Stimulated activated CD8-positive, alpha-beta memory T cell treated with anti-CD3 and anti-CD28 coated beads, Interleukin-4, amount 100 ng/mL, for 4 hours (primary cell): ENCODE results near the gene LHX3.

Source experiments
- DNase-seq, 2 donors: peaks; one replicate each; pipeline ENCODE4 v3.0.0-alpha.2; 2020; ENCODE audit warnings: low read depth in 2 of 2, low spot score in 1 of 2

The LHX3 gene

GRCh38 chr9:136228107-136228875 is 23.4 kb upstream of the LHX3 start:
- DNase-seq, result no peak

GRCh38 chr9:136226680-136227407 is 21.9 kb upstream of the LHX3 start:
- DNase-seq, result no peak

- peak in 1 of 2 donors; percentile 42 for DNase-seq
These were observed 21.1 kb upstream of the LHX3 start for GRCh38 chr9:136225748-136226679.

DNA sequence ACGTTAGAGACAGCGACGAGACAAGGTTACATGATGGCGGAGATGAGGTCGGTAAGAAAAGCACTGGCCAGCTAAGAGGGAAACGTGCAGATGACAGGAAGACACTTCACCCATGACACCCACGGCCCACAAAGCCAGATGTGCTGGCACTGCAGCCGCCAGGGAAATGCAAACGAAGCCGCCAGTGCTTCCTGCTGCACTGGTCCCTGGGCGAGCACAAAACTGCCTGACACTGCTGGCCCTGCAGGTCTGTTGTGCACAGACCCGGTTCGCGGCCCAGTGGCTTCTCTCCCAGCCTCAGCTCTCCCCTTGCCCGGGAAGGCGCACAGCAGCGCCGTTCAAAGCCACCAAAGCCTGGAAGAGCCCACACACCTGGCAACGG is 20.4 kb upstream of the LHX3 start:
- no peak for DNase-seq

DNA sequence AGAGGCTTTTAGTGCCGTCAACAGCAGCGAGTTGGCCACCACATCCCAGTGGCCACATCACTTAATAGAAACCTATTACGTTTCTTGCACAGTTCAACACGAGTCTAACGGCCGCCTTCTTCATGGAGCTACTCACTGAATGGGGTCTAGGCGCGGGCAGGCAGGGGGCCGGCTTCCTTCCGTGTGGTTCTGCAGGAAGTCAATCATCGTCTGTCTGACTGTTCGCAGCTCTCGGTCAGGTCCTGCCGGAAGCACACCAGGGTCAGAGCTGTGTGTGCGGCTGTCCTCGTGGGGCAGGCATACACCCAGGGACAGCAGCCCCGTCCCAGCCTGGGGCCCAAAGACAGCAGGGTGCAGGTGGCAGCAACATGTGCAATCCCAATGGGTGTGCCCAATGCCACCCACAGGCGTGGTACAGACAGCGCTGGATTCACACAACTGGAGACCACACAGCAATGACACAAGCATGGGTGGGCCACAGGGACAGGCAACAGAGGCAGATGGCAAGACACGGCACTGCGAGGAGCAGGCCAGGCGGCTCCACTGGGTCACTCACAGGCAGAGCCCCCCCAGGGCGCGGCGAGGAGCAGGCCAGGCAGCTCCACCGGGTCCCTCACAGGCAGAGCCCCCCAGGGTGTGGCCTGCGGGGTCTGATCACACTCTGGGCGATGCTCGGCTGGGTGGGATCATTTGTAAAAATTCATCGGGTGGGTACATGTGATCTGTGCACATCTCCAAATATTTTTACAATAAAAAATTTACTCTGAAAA is 19.1 kb upstream of the LHX3 start:
- DNase-seq, result no peak

DNA sequence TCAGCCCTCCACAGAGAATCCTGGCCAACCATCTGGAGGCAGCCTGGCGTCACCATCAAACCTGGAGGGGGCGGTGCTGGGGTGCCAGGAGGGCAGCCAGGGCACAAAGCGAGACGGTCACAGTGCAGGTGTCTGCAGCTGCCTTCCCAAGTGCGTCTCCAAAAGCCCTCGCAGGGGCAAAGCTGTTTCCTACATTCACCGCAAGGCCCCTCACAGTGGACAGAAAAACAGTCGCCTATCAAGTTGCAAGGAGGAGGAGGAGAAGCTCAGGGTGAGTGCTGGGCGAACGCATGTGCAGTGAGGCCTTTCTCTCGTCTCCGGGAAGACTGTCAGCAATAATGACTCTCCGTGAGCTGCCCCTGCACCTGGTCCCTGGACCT is 18.0 kb upstream of the LHX3 start:
- no peak for DNase-seq

DNA sequence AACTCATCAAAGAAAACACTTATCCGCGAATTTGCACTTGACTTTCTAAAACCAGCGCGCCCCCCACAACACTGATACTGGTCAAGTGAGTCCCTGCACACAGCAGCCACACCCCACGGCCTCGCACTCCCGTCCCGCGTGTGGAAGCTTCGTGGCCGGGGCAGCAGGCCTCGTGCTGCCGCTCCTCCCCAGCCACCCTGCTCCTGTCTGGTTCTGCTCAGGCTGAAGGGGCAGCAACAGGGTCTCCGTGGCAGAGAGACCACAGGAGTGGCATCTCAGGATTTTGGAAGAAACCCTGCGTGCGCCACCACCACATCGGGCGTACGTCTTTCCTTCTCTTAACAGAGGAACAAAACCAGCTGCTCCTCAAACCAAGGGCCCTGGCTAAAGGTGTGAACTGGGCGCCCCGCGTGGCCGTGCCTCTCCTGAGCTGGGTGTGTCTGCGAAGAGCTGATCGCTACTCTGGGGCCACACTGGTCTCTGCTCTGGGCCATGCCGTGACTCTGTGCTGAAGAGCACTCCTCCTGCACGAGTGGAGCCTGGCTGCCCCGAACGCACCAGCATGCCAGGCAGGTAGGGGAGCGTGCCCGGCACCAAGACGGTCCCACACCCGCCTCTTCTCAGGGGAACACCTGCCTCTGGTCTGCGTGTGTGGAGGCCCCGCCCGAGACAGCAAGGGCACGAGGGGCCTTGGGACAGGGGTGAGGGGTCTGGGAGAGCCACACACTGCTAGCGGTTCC is 17.4 kb upstream of the LHX3 start:
- no peak for DNase-seq

- no peak for DNase-seq
These were observed 15.2 kb upstream of the LHX3 start for GRCh38 chr9:136220017-136220729.

- DNase-seq, result no peak
These were observed 14.3 kb upstream of the LHX3 start for GRCh38 chr9:136219276-136219675.

GRCh38 chr9:136218673-136219072 is 13.7 kb upstream of the LHX3 start:
- no peak for DNase-seq

DNA sequence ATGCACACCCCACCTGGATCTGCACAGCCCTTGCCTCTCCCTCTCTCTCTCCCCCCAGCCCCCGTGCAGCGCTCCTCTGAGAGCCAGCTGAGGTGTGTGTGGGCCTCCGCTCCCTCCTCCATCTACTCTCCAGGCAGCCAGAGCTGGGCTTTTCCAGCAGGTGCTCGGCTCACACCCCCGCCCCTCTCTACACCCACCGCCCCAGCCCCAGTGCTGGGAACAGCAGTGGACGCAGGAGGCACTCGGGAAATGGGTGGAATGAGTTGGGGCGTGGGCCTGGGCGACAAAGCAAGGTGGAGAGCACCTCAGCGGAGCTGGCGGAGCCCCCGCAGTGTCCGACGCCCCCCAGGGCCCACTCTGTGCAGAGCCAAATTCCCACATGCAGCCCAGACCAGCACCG is 13.3 kb upstream of the LHX3 start:
- no peak for DNase-seq

- DNase-seq, result no peak
These were observed 11.8 kb upstream of the LHX3 start for GRCh38 chr9:136216541-136217244.

DNA sequence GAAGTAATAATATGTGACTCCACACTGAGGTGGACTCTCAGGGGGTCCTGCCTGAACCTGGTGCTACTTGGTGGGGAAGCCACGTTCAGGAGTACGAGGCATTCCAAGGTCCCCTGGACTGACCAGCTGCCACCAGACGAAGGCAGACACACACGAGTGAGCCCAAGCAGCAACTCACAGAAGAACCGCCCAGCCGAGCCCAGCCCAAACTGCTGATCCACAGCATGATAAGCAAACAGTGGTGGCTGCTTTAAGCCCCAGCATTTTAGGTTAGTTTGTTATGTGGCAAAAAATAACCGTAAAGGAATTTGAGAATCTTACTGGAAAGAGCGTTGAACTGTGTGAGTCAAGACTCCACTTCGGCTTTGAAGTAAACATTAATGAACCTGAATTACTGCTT is 8.8 kb upstream of the LHX3 start:
- no peak for DNase-seq

DNA sequence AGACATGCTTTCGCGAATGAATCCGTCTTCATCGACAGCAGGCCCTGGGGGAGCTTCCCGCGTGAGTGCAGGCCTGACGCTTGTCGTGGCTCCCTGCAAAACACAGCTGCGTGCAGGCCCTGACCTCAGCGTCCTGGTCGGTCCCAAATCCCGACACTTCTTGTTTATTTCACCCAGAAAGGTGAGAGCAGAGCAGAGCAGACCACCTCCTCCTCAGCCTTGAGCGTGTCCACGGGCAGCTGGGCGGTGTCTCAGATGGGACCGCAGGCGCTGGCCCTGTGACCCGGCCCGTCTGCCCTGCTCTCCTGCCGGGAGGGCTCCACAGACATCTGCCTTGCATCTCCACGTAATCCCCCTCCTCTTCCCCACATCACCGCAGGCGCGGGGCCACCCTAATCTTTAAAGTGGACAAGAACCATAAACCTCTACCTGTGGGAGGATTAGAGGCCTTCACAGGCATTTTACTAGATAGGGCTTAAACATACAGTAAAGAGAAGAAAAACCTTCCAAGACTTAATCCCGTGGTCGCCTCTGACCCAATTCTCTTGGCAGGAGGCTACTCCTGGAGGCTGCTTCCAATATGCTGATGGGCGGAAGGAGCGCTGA is 7.5 kb upstream of the LHX3 start:
- no peak for DNase-seq

DNA sequence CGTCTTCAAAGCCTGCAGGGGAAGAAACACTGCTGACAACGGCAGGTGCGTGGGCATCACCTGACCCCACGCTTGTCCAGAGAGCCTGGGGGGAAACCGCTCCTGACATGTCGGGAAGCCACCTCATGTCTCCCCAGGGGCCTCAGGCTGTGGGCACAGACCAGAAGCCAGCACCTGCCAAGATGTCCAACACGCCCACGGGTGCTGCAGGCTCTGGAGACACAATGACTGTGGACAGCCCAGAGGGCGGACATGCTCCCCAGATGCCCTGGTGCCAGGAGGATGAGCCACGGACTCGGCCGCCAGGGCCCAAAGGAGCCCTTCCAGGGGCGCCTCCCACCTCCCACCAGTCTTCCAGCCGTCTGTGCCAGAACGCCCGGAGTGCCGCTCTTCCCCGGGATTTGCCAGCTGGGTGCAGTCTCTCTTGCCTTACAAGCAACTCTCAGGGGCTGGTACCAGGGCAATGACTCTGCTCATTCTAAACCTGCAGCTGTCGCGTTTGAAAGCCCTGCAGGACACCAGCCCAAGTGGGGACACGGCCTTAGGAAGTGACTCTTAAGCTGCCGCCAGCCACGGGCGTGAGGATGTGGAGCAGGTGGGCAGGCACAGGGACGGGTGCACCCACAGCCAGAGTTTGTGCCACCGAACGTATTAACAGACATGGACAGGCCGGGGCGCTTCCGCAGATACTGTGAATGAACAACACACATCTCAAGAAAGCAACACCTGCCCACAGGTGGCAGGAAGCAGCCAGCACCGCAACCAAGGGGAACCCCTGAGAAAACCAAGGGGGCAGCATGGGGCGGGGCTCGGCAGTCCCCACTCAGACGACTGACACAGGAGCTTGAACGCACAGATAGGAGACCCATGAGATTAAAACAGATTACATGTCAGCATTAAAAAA is 6.8 kb upstream of the LHX3 start:
- DNase-seq, result no peak

DNA sequence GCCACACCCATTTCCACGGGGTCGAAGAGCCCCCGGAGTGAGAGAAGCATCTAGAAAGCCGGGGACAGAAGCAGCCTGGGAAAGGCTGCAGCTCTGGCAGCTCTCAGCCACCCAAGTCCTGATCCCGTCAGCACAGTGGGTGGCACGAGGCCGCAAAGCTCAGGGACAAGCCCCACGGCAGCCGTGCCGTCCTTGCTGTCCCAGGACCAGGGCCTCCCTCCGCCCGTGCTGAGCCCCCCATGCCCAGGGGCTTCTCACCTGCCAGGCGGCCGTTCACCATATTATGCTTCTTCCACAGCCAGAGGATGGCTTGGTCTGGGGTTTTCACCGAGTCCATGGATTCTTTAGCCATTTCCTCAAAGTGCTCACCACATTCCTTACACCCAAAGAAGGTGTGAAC is 6.1 kb upstream of the LHX3 start:
- no peak for DNase-seq

DNA sequence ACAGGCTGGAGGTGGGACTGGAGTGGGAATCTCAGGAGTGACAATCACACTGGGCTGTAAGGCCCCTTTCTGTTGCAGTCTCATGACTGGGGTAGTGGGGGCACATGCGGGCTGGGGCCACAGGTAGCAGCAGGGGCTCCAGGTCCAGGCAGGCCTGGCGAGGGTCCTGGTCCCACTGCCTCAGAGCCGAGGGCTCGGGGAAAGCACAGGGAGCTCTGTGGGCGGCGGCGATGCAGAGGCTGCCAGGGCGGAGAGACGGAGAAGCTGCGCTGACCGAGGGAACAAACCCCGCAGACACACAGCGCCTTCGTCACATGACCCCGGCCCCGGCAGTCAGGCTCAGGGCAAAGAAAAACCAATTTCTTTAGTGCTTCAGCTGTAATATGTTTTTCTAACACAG is 5.3 kb upstream of the LHX3 start:
- no peak for DNase-seq

GRCh38 chr9:136209786-136210185 is 4.9 kb upstream of the LHX3 start:
- DNase-seq, result no peak
